Left lung (tissue), 10 donors: ENCODE results near the gene C20orf204. TPM values are rescaled to one million over a fixed set of nuclear protein-coding genes. Genes with fewer than 3 reads are reported as not detected.

Experiments used
- ATAC-seq: fragments of 200-7000 bp; cut with Tn5 transposase; one replicate; pipeline ENCODE4 v1.9.1; 2020; ENCODE audit warnings: moderate library complexity
- DNase-seq, 4 donors: peaks; one replicate each; pipeline ENCODE4 v3.0.0-alpha.2; 2013 to 2020
- H3K27ac ChIP-seq, 2 donors: fragments of 200-600 bp; sonication (generic) in 1 of 2; one replicate each; pipeline versions ENCODE4 v1.5.0 to v1.8.0; 2020 to 2021
- H3K27me3 ChIP-seq, 2 donors: fragments of 200-600 bp; sonication (generic) in 1 of 2; one replicate each; pipeline versions ENCODE4 v1.5.0 to v1.8.0; 2020 to 2021
- H3K36me3 ChIP-seq, 2 donors: fragments of 200-600 bp; sonication (generic) in 1 of 2; one replicate each; pipeline versions ENCODE4 v1.5.0 to v1.8.0; 2020 to 2021
- H3K4me1 ChIP-seq, 2 donors: fragments of 200-600 bp; one replicate each; pipeline ENCODE4 v1.8.0; 2021
- H3K4me3 ChIP-seq, 2 donors: fragments of 200-600 bp; sonication (generic) in 1 of 2; one replicate each; pipeline versions ENCODE4 v1.5.0 to v1.8.0; 2020 to 2021; ENCODE audit warnings: mild to moderate bottlenecking in 1 of 2
- H3K9me3 ChIP-seq, 2 donors: fragments of 200-600 bp; sonication (generic) in 1 of 2; one replicate each; pipeline versions ENCODE4 v1.5.0 to v1.8.0; 2020 to 2021
- CTCF ChIP-seq, 2 donors: fragments of 200-600 bp; sonication (generic) in 1 of 2; IDR thresholded peaks; one replicate each; pipeline versions ENCODE4 v1.5.0 to v1.8.0; 2021; ENCODE audit warnings: antibody characterized with exemption in 2 of 2
- intact Hi-C, 2 donors: fragments of 100-400 bp; cut with DNase I; formaldehyde crosslinking; loops; one replicate each; pipeline versions ENCODE4 v1.11.2 to v1.14.2; 2022
- polyA plus RNA-seq, 6 donors: library from polyadenylated mRNA; unstranded; fragments of 120-200 nt; gene quantifications; one replicate each; pipeline ENCODE4 v1.2.1, GENCODE V29; 2013; ENCODE audit not compliant: insufficient read length in 6 of 6
- total RNA-seq, 2 donors: library from RNA; stranded (reverse); fragmentation: NEBNext Ultra II Directional; extraction: Animal tissue kit (Norgen Biotek cat#: 25700); gene quantifications; one replicate each; pipeline ENCODE4 v1.2.1, GENCODE V29; 2021
- donor health status: DM: no; HTN: yes; CAD: no.
- donor health status: DM: no; HTN: no; CAD: no.

The C20orf204 gene
- total and polyA plus RNA-seq, 8 donors, result 0.76 to 1.9 (median 1.2) TPM

- H3K4me3 ChIP-seq, result no peak overlapping the region
- no peak for DNase-seq
- H3K4me1 ChIP-seq, result peaks cover 0 to 8% of the 10 kb centered on the region in 2 donors
- ATAC-seq, result no peak
- no peak overlapping the region for H3K27ac ChIP-seq
- no peaks in the 10 kb centered on the region for H3K27me3 ChIP-seq
- no peak for TF ChIP-seq CTCF (IDR thresholded peaks at IDR 0.05)
- no peaks in the 10 kb centered on the region for H3K9me3 ChIP-seq
- H3K36me3 ChIP-seq, result peaks cover under 1 to 94% of the 10 kb centered on the region in 2 donors
- intact Hi-C loops, result no loop called here
Measured at GRCh38 chr20:64023361-64024140, 12.4 kb upstream of the C20orf204 start.

- no peak for TF ChIP-seq CTCF (IDR thresholded peaks at IDR 0.05)
- Histone ChIP-seq H3K4me3 (no peak overlapping the region), H3K36me3 (peaks cover 0 to 94% of the 10 kb centered on the region in 2 donors), H3K27me3 (no peaks in the 10 kb centered on the region), H3K9me3 (no peaks in the 10 kb centered on the region), H3K4me1 (peaks cover 0 to 8% of the 10 kb centered on the region in 2 donors), H3K27ac (no peak overlapping the region)
- ATAC-seq (no peak), DNase-seq (no peak)
- intact Hi-C loops, result no loop called here
Measured at GRCh38 chr20:64024141-64024990, 11.6 kb upstream of the C20orf204 start.

GRCh38 chr20:64025101-64025825, 10.7 kb upstream of the C20orf204 start:
- Histone ChIP-seq H3K27me3 (no peaks in the 10 kb centered on the region), H3K4me3 (no peak overlapping the region), H3K9me3 (no peaks in the 10 kb centered on the region), H3K27ac (no peak overlapping the region), H3K36me3 (peaks cover 0 to 94% of the 10 kb centered on the region in 2 donors), H3K4me1 (peaks cover 0 to 2% of the 10 kb centered on the region in 2 donors)
- TF ChIP-seq CTCF (IDR thresholded peaks at IDR 0.05), result no peak
- intact Hi-C loops, result no loop called here
- DNase-seq (no peak), ATAC-seq (no peak)

GRCh38 chr20:64025826-64026412, 10.1 kb upstream of the C20orf204 start:
- no peak for DNase-seq
- Histone ChIP-seq H3K36me3 (peaks cover 0 to 94% of the 10 kb centered on the region in 2 donors), H3K9me3 (no peaks in the 10 kb centered on the region), H3K4me1 (no peaks in the 10 kb centered on the region), H3K27ac (no peak overlapping the region), H3K4me3 (no peak overlapping the region), H3K27me3 (no peaks in the 10 kb centered on the region)
- no peak for TF ChIP-seq CTCF (IDR thresholded peaks at IDR 0.05)
- intact Hi-C loops, result no loop called here
- ATAC-seq, result no peak
